Heart left ventricle (tissue), 16 donors: ENCODE data around the gene TYSND1. TPM values are rescaled to one million over a fixed set of nuclear protein-coding genes. Genes with fewer than 3 reads are reported as not detected.
"Not testable (repeated sequence)": the region's sequence is repeated elsewhere in the genome, so short reads cannot be mapped to it uniquely, and the experiment has no call there.

Experiments used
- ATAC-seq, 4 donors: fragments of 200-7000 bp; cut with Tn5 transposase; one replicate each; pipeline ENCODE4 v1.9.1; 2020 to 2022; ENCODE audit warnings: moderate library complexity in 4 of 4, mild to moderate bottlenecking in 3 of 4, moderate number of reproducible peaks in 1 of 4
- DNase-seq, 5 donors: peaks; one replicate each; pipeline ENCODE4 v3.0.0-alpha.2; 2020
- H3K27ac ChIP-seq, 12 donors: fragments of 200-600 bp; sonication (generic) in 4 of 12; one replicate each; pipeline versions ENCODE4 v1.5.0 to v1.8.0; 2016 to 2022; ENCODE audit warnings: mild to moderate bottlenecking in 2 of 12
- H3K27me3 ChIP-seq, 9 donors: fragments of 200-600 bp; sonication (generic) in 2 of 9; one replicate each; pipeline versions ENCODE4 v1.5.1 to v1.8.0; 2016 to 2022; ENCODE audit warnings: mild to moderate bottlenecking in 3 of 9
- H3K36me3 ChIP-seq, 9 donors: fragments of 200-600 bp; sonication (generic) in 2 of 9; one replicate each; pipeline versions ENCODE4 v1.5.0 to v1.8.0; 2018 to 2022; ENCODE audit warnings: mild to moderate bottlenecking in 2 of 9
- H3K4me1 ChIP-seq, 12 donors: fragments of 200-600 bp; sonication (generic) in 4 of 12; one replicate each; pipeline versions ENCODE4 v1.5.0 to v1.8.0; 2016 to 2022; ENCODE audit warnings: mild to moderate bottlenecking in 3 of 12
- H3K4me3 ChIP-seq, 12 donors: fragments of 200-600 bp; sonication (generic) in 4 of 12; one replicate each; pipeline versions ENCODE4 v1.5.0 to v1.8.0; 2017 to 2022; ENCODE audit warnings: mild to moderate bottlenecking in 9 of 12, moderate library complexity in 4 of 12
- H3K9me3 ChIP-seq, 12 donors: fragments of 200-600 bp; sonication (generic) in 4 of 12; one replicate each; pipeline versions ENCODE4 v1.5.0 to v1.8.0; 2016 to 2022; ENCODE audit warnings: mild to moderate bottlenecking in 1 of 12
- POLR2A ChIP-seq, 2 donors: fragments of 450-650 bp; IDR thresholded peaks; one replicate each; pipeline ENCODE4 v1.6.1; 2017; ENCODE audit warnings: antibody characterized with exemption in 2 of 2, mild to moderate bottlenecking in 2 of 2, moderate library complexity in 2 of 2
- WGBS, 4 donors: extraction: QIAGEN DNeasy Blood & Tissue Kit in 2 of 4; methylation state at CpG; one replicate each; pipeline versions ENCODE4 v1.1.5 to v1.1.7; 2013 to 2018; 5-methylcytosine and 5-hydroxymethylcytosine counted together
- intact Hi-C, 10 donors: fragments of 100-400 bp; cut with DNase I; formaldehyde crosslinking; loops; one replicate each; pipeline versions ENCODE4 v1.11.1 to v1.14.2; 2022
- polyA plus RNA-seq, 2 donors: library from polyadenylated mRNA; stranded (reverse); fragments of 200-250 nt; gene quantifications; one replicate each; pipeline ENCODE4 v1.2.3, GENCODE V29; 2013
- total RNA-seq, 9 donors: library from RNA; depleted of rRNA in 2 of 9; stranded (reverse); fragments of >200 nt in 2 of 9; fragmentation: NEBNext Ultra II Directional in 3 of 9; extraction: Animal tissue kit (Norgen Biotek cat#: 25700) in 3 of 9; gene quantifications; one replicate each; pipeline versions ENCODE4 v1.1.0 to v1.2.4, GENCODE V29; 2016 to 2023
- TF ChIP-seq, protein P1 (sequence below), 12 donors: fragments of 200-600 bp; sonication (generic) in 4 of 12; IDR thresholded peaks; one replicate each; pipeline versions ENCODE4 v1.5.0 to v1.8.0; 2018 to 2022; ENCODE audit warnings: antibody characterized with exemption in 12 of 12, mild to moderate bottlenecking in 5 of 12
- donor health status: ischemic (EF 13 %, LVEDD 7.1; RV severe dilation, severe dysfunction).
- donor health status: healthy with polysubstance abuse.
- donor health status: DM: no; HTN: yes; CAD: no.
- donor health status: DM: no; HTN: no; CAD: no.
- donor health status: ischemic (EF 25% LVEDD 6.9; RV normal size, moderate dysfunction).
- donor health status: ischemic (EF 25% LVEDD 5.7; RV mildly dilated, moderate dysfunction).
- donor health status: healthy.
- donor health status: DM: yes; HTN: yes; CAD: no.
- donor health status: ischemic (EF 35%, LVEDD 5.7; RV mildly dilated, moderate dysfunction).
- donor health status: nonischemic (EF 11% LVEDD 7.7; RV severe dilation, severe dysfunction).
- donor health status: DM: yes; HTN: yes; CAD: no.
- donor health status: PGD.
- donor health status: ischemic (EF 29% LVEDD 5.4; RV normal size, mild dysfunction).
- donor health status: nonischemic (EF 23%, LVEDD 6.1; RV moderate dilation, normal function).

The TYSND1 gene
- total and polyA plus RNA-seq, 11 donors = 2.5 to 9.6 (median 5.1) TPM

DNA sequence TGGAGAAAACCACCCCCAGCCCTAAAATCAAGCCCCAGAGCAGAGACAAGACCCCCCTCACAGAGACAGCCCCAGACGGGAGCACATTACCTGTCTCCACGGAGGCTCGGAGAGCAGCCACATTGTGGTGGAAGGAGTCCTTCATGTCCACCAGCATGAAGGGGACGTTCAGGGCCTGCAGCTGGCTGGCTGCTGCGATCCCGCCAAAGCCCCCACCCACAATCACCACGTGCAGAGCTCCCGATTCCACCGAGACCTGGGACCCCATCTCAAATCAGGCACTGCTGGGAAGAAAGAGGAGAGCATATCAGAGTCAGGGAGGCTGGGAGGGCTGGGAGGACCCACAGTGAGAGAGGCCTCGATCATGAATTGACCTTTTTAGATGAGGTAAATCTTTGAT, 22.7 kb downstream of the TYSND1 start:
- Histone ChIP-seq H3K9me3 (no peaks in the 10 kb centered on the region), H3K27me3 (no peaks in the 10 kb centered on the region), H3K27ac (no peak overlapping the region), H3K36me3 (peaks cover 0 to 47% (median 35%) of the 10 kb centered on the region in 9 donors), H3K4me3 (no peak overlapping the region), H3K4me1 (peaks cover 0 to 8% (median 0%) of the 10 kb centered on the region in 12 donors)
- ATAC-seq (no peak), DNase-seq (no peak)
- WGBS, 4 donors = 88 to 93% (median 91%) methylated on average over 8 to 10 of the region's 10 CpGs
- intact Hi-C loops = no loop called here
- TF ChIP-seq POLR2A (IDR thresholded peaks at IDR 0.05) = no peak
- TF ChIP-seq, protein P1, sequence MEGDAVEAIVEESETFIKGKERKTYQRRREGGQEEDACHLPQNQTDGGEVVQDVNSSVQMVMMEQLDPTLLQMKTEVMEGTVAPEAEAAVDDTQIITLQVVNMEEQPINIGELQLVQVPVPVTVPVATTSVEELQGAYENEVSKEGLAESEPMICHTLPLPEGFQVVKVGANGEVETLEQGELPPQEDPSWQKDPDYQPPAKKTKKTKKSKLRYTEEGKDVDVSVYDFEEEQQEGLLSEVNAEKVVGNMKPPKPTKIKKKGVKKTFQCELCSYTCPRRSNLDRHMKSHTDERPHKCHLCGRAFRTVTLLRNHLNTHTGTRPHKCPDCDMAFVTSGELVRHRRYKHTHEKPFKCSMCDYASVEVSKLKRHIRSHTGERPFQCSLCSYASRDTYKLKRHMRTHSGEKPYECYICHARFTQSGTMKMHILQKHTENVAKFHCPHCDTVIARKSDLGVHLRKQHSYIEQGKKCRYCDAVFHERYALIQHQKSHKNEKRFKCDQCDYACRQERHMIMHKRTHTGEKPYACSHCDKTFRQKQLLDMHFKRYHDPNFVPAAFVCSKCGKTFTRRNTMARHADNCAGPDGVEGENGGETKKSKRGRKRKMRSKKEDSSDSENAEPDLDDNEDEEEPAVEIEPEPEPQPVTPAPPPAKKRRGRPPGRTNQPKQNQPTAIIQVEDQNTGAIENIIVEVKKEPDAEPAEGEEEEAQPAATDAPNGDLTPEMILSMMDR (IDR thresholded peaks at IDR 0.05) = no peak

GRCh38 chr10:70123166-70123565, 23.3 kb downstream of the TYSND1 start:
- WGBS, 4 donors = 93 to 97% (median 95%) methylated on average over 7 to 9 of the region's 9 CpGs
- H3K27me3 ChIP-seq, DNase-seq, H3K27ac ChIP-seq, H3K9me3 ChIP-seq, intact Hi-C loops, H3K4me1 ChIP-seq, ATAC-seq, H3K4me3 ChIP-seq: not testable (repeated sequence)
- peaks cover 0 to 47% (median 39%) of the 10 kb centered on the region in 9 donors for H3K36me3 ChIP-seq

DNA sequence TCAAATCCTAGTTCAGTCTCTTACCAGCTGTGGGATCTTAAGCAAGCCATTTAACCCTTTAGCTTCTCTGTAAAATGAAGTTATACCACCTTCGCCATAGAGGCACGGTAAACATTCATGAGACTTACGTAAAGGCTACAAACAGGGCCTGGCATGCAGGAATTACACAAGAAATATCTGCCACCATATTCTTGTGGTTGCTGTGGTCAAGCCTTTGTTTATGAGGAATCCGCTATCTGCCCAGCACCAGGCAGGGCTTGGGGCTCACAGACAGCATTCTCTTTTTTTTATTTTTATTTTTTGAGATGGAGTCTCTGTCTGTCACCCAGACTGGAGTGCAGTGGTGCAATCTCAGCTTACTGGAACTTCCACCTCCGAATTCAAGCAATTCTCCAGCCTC, 23.8 kb downstream of the TYSND1 start:
- Histone ChIP-seq H3K4me1 (peaks cover 0 to 8% (median 0%) of the 10 kb centered on the region in 12 donors), H3K4me3 (no peak overlapping the region), H3K27ac (no peak overlapping the region), H3K27me3 (no peaks in the 10 kb centered on the region), H3K9me3 (no peaks in the 10 kb centered on the region), H3K36me3 (peaks cover 0 to 50% (median 43%) of the 10 kb centered on the region in 9 donors)
- TF ChIP-seq POLR2A (IDR thresholded peaks at IDR 0.05) = no peak
- TF ChIP-seq, protein P1 (IDR thresholded peaks at IDR 0.05) = no peak
- WGBS, 4 donors = 93 to 96% (median 94%) methylated on average over 5 of the region's 5 CpGs
- ATAC-seq (no peak), DNase-seq (no peak)
- intact Hi-C loops = no loop called here

DNA sequence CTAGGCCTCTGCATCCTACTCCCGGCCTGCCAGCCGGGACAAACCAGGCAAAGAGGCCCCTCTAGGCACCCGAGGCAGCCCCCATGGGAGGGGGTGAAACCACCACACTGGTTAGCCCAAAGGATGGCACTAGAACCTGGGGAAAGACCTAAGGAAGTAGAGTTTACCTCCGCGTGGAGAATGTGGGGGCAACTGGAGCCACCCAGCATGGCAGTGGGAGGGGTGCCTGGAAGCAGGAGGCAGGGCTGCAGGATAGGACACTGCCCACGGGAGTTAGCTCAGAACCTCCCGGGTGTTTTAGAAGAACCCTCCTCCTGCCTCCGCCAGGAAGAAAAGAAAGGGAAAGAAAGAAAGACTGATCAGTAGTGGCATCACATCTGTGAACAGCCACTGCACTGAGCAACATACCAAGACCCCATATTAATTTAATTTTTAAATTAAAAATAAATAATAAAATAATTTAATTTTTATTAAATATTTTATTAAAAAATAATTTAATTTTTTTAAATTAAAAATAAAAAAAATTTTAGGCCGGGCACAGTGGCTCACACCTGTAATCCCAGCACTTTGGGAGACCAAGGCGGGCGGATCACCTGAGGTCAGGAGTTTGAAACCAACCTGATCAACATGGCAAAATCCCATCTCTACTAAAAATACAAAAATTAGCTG, 25.1 kb downstream of the TYSND1 start:
- WGBS, 4 donors = 94 to 96% (median 94%) methylated on average over 11 of the region's 11 CpGs
- TF ChIP-seq, protein P1 (IDR thresholded peaks at IDR 0.05) = no peak
- no peak for TF ChIP-seq POLR2A (IDR thresholded peaks at IDR 0.05)
- intact Hi-C loops = no loop called here
- no peak for DNase-seq
- H3K27ac ChIP-seq = no peak overlapping the region
- peaks cover 0 to 8% (median 0%) of the 10 kb centered on the region in 12 donors for H3K4me1 ChIP-seq
- H3K9me3 ChIP-seq = no peaks in the 10 kb centered on the region
- H3K27me3 ChIP-seq = no peaks in the 10 kb centered on the region
- H3K36me3 ChIP-seq = peaks cover 0 to 59% (median 53%) of the 10 kb centered on the region in 9 donors
- ATAC-seq = no peak
- H3K4me3 ChIP-seq = no peak overlapping the region

DNA sequence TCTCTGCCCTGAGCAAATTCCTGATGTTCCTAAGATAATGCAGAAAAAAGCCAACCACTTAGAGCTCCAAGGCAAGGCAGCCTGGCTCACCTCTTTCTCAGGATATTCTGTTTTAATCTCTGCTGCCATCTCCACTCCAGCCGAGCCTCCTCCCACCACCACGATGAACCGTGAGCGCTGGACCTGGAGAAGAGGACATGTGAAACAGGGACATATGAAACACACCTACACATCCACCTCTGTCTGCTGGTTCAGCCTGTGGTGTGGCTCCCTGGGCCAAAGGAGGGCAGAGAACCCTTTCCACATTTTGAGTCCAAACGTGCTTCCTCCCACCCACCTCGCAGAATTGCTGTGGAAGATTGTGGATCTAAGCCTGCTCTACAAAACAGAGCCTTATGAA, 26.1 kb downstream of the TYSND1 start:
- intact Hi-C loops = no loop called here
- Histone ChIP-seq H3K27ac (no peak overlapping the region), H3K4me1 (peaks cover 0 to 11% (median 0%) of the 10 kb centered on the region in 12 donors), H3K27me3 (no peaks in the 10 kb centered on the region), H3K9me3 (no peaks in the 10 kb centered on the region), H3K4me3 (no peak overlapping the region), H3K36me3 (peaks cover 0 to 63% (median 53%) of the 10 kb centered on the region in 9 donors)
- WGBS, 4 donors = 88 to 93% (median 91%) methylated on average over 5 to 6 of the region's 6 CpGs
- no peak for TF ChIP-seq POLR2A (IDR thresholded peaks at IDR 0.05)
- TF ChIP-seq, protein P1 (IDR thresholded peaks at IDR 0.05) = no peak
- no peak for ATAC-seq
- DNase-seq = no peak
